ENCODE results near the gene C3.

C3 gene

DNA sequence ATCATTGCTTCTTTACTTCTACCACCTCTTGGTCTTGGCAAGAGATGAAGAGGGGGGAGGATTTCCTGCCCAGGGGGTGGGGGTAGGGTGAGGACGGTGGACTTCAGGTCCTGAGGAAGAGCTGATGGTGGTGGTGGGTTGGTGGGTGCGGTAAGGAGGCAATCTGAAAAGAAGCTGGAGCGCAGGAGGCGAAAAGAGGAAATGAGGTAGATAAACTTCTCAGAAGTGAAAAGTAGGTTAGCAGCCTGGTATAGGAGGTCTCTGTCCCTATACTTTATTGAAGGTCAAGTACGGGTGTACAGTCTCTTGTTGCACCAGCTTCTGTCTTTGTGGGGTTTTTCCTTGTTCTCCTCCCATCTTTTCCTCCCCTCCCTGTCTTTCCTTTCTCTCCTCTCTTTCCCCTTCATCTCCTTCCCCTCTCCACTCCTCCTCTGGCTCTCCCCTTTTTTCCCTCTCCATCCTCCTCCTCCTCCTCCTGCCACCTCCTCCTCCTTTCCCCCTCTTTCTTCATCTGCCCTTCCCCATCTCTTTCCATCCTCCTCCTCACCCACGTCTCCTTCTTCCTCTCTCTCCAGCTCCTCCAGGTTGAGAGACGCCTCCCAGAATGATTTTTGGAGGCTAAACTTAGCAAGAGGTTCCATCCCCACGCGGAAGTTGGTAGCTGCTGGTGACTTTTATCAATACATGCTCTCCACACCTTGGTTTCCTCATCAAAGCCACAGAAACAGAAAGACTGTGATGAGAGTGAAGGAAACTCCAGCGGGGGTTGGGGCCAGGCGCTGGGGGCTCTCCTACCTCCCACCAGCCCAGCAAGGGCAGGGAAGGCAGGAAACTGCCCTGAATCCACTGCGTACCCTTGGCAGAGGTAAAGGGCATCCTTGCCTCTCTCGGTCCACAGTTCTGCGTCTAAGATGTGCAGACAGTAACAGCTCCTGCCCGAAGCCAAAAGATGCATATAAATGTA is 65.8 kb downstream of the C3 start:
- H3K27me3 ChIP-seq (ENCODE audit: insufficient read depth, poor library complexity, severe bottlenecking): no peaks in the 10 kb centered on the region
- H3K27ac ChIP-seq (ENCODE audit: poor library complexity, severe bottlenecking): no peak overlapping the region
- TF ChIP-seq, protein P1, sequence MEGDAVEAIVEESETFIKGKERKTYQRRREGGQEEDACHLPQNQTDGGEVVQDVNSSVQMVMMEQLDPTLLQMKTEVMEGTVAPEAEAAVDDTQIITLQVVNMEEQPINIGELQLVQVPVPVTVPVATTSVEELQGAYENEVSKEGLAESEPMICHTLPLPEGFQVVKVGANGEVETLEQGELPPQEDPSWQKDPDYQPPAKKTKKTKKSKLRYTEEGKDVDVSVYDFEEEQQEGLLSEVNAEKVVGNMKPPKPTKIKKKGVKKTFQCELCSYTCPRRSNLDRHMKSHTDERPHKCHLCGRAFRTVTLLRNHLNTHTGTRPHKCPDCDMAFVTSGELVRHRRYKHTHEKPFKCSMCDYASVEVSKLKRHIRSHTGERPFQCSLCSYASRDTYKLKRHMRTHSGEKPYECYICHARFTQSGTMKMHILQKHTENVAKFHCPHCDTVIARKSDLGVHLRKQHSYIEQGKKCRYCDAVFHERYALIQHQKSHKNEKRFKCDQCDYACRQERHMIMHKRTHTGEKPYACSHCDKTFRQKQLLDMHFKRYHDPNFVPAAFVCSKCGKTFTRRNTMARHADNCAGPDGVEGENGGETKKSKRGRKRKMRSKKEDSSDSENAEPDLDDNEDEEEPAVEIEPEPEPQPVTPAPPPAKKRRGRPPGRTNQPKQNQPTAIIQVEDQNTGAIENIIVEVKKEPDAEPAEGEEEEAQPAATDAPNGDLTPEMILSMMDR (IDR thresholded peaks at IDR 0.05; ENCODE audit: poor library complexity, severe bottlenecking): no peak
- H3K9me3 ChIP-seq (ENCODE audit: severe bottlenecking): no peaks in the 10 kb centered on the region
- H3K4me3 ChIP-seq (ENCODE audit: severe bottlenecking): no peak overlapping the region
- H3K4me1 ChIP-seq (ENCODE audit: insufficient read depth, poor library complexity, severe bottlenecking): no peaks in the 10 kb centered on the region
- no peak for DNase-seq (ENCODE audit: low spot score)
- no peaks in the 10 kb centered on the region for H3K36me3 ChIP-seq (ENCODE audit: low read depth)
- no peak for ATAC-seq (ENCODE audit: low read depth)

DNA sequence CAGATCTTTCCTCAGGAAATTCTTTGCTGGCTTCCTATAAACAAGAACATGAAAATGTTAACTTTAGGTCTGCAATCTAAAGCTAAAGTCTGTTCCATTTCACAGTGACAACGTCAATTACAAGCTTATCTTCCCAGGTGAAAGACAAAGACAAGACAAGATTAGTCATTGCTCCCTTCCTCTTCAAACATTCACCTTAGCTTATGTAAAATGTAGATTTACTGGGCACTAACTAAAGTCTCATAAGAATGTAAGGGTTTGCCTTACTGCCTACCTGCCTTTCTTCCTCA is 67.7 kb downstream of the C3 start:
- H3K27me3 ChIP-seq (ENCODE audit: insufficient read depth, poor library complexity, severe bottlenecking): no peaks in the 10 kb centered on the region
- no peak overlapping the region for H3K4me3 ChIP-seq (ENCODE audit: severe bottlenecking)
- ATAC-seq (ENCODE audit: low read depth): no peak
- no peaks in the 10 kb centered on the region for H3K4me1 ChIP-seq (ENCODE audit: insufficient read depth, poor library complexity, severe bottlenecking)
- DNase-seq (ENCODE audit: low spot score): no peak
- no peaks in the 10 kb centered on the region for H3K36me3 ChIP-seq (ENCODE audit: low read depth)
- TF ChIP-seq, protein P1 (IDR thresholded peaks at IDR 0.05; ENCODE audit: poor library complexity, severe bottlenecking): no peak
- no peak overlapping the region for H3K27ac ChIP-seq (ENCODE audit: poor library complexity, severe bottlenecking)
- no peaks in the 10 kb centered on the region for H3K9me3 ChIP-seq (ENCODE audit: severe bottlenecking)

DNA sequence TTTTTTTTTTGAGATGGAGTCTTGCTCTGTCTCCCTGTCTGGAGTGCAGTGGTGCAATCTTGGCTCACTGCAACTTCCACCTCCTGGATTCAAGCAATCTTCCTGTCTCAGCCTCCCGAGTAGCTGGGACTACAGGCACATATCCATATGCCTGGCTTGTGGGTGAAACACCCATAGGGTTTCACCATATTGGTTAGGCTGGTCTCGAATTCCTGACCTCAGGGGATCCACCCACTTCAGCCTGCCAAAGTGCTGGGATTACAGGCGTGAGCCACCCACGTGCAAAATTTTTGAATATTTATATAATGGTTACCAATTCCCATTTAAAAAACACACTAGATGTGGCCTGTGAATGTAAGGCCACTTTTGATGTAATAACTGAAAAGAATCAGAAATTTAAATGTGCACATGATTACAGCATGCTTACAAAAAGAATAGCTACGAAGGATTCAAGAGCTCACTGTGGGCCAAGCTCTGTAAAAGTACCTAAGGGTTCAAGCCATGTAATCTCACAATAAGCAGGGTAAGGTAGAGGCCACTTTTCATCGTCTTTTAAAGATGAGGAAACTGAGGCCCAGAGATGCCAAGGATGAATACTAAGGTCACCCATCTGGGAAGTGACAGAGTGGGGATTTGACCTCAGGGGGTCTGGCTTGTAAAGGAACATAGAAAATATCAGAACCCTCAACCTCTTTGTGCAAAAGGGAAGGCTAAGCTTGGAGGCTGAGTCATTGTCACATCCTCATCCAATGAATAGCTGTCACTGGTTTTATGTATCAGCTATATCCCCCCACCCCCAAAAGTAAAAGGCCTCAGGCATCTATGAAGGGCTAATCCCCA is 68.3 kb downstream of the C3 start:
- ATAC-seq (ENCODE audit: low read depth) (no peak), DNase-seq (ENCODE audit: low spot score) (no peak)
- Histone ChIP-seq H3K4me1 (ENCODE audit: insufficient read depth, poor library complexity, severe bottlenecking) (no peaks in the 10 kb centered on the region), H3K27ac (ENCODE audit: poor library complexity, severe bottlenecking) (no peak overlapping the region), H3K4me3 (ENCODE audit: severe bottlenecking) (no peak overlapping the region), H3K9me3 (ENCODE audit: severe bottlenecking) (no peaks in the 10 kb centered on the region), H3K36me3 (ENCODE audit: low read depth) (no peaks in the 10 kb centered on the region), H3K27me3 (ENCODE audit: insufficient read depth, poor library complexity, severe bottlenecking) (no peaks in the 10 kb centered on the region)
- TF ChIP-seq, protein P1 (IDR thresholded peaks at IDR 0.05; ENCODE audit: poor library complexity, severe bottlenecking): no peak

DNA sequence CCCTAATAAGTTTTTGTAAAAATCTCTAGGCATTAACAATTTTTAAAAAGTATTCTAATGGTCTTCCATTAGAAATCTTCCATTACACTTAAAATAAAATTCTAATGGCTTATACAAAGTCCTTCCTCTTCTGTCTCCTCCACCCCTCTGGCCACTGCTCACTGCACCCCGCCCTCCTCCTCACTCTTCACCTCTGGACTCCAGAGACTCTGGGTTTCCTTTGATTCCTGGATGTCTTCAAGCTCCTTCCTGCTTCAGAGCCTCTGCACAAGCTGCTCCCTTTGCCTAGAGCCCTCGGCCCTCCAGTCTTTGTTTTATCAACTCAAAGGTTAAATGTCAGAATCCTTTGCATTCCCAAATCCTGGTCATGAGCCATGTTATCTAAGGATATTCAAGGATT is 71.3 kb downstream of the C3 start:
- no peaks in the 10 kb centered on the region for H3K36me3 ChIP-seq (ENCODE audit: low read depth)
- no peak for ATAC-seq (ENCODE audit: low read depth)
- H3K27me3 ChIP-seq (ENCODE audit: insufficient read depth, poor library complexity, severe bottlenecking): no peaks in the 10 kb centered on the region
- H3K27ac ChIP-seq (ENCODE audit: poor library complexity, severe bottlenecking): no peak overlapping the region
- H3K9me3 ChIP-seq (ENCODE audit: severe bottlenecking): no peaks in the 10 kb centered on the region
- H3K4me1 ChIP-seq (ENCODE audit: insufficient read depth, poor library complexity, severe bottlenecking): no peaks in the 10 kb centered on the region
- DNase-seq (ENCODE audit: low spot score): no peak
- no peak overlapping the region for H3K4me3 ChIP-seq (ENCODE audit: severe bottlenecking)
- TF ChIP-seq, protein P1 (IDR thresholded peaks at IDR 0.05; ENCODE audit: poor library complexity, severe bottlenecking): no peak

Data from RWPE2 (cell line).